NCI-H2107 treated with DMSO at 0.1 percent for 48 hours (cell line): ENCODE data around the gene RIBC2.
"Not testable (repeated sequence)": the region's sequence is repeated elsewhere in the genome, so short reads cannot be mapped to it uniquely, and the experiment has no call there.

ENCODE experiments used
- DNase-seq: peaks from one replicate; lab custom pipeline; 2025; ENCODE audit not compliant: unreplicated experiment; lab: John Stamatoyannopoulos, UW

RIBC2 gene

GRCh38 chr22:45448431-45448830, 34.9 kb downstream of the RIBC2 start:
- no peak for DNase-seq

- not testable (repeated sequence) for DNase-seq
Measured at GRCh38 chr22:45449442-45449841, 35.9 kb downstream of the RIBC2 start.

- no peak for DNase-seq
Measured at GRCh38 chr22:45450101-45450785, 36.8 kb downstream of the RIBC2 start.

DNA sequence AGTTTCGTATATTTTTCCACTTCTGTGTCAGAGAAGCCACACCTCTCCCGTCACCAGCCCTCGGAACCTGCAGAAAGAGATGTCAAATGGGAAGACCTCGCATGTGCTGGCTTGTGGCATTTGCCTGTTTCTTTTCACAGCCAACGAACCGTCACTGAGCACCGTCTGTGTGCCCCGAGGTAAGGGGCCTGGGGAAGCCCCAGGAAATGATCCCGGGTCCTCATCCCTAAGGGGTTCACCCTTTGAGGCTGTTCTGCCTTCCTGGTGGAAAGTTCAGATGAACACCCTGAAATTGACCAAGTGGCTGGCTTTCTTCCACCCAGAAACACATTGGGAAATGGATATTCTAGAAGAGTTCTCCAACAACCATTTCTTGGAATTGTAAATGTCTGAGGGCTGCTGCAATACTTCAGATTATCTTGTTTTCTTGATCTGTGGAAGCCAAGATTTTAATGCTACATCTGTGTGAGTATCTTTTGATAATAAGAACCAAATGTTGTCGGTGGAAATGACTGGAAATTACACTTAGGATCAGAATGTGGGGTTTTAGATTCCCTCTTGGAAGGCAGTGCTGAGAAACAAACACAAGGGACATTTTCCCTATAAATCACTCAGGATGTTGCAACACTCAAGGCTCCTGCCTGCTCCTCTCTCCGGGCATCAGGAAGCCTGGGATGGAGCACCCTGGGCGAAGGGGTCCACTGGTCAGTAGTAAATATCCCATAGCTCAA, 37.6 kb downstream of the RIBC2 start:
- no peak for DNase-seq

DNA sequence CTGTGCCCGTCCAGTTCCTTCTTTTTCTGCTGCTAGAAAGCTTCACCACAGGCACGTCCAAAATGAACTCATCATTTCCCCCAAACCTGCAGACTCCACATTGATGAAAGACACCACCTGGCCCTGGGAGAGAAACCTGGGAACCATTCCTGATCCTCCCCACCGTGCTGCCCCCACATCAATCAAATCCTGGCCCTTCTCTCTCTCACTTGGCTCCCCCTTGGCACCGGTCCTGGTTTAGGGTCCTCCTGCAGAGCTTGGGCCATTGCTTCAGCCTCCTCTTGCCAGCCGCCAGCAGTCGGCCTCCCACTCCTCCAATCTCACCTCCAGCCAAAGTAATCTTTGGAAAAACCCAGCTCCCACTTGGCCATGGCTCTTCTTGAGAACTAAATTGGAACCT, 38.5 kb downstream of the RIBC2 start:
- DNase-seq, result no peak

DNA sequence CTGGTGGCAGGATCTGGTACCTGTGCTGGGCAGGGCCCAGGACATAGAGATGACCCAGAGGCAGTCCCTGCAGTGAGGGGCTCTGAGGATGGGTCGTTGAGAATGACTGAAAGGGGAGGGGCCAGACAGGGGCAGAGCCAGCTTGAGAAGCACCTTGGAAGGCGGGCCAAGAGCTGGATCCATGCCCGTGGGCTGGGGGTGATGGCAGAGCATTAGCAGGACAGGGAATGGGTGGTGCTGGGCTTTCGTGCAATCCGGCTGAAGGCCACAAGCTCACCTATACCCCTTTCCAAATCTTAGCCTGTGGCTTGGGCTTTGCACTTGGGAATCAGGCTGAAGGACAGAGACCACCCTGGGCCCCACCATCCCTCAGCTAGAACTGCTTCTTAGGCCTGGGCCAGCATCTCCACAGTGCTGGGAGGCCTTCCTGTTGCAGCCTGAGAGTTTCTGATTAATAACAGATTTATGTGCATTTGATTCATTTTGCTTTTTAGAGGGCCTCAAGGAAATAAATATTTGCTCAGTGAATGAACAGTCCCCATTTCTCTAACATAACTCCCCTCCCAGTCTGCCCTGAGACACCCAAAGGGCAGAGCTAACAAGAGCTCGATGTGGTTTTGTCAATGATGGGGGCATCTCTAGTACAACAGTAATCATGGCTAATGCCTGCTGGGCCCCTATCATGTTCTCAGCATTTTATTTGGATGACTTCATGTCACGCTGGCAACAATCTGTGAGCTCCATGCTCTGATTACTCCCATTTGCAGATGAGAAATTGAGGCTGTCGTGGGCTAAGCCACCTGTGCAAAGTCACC, 39.3 kb downstream of the RIBC2 start:
- no peak for DNase-seq

GRCh38 chr22:45453764-45454163, 40.3 kb downstream of the RIBC2 start:
- no peak for DNase-seq

- no peak for DNase-seq
Measured at GRCh38 chr22:45454275-45454674, 40.8 kb downstream of the RIBC2 start.

DNA sequence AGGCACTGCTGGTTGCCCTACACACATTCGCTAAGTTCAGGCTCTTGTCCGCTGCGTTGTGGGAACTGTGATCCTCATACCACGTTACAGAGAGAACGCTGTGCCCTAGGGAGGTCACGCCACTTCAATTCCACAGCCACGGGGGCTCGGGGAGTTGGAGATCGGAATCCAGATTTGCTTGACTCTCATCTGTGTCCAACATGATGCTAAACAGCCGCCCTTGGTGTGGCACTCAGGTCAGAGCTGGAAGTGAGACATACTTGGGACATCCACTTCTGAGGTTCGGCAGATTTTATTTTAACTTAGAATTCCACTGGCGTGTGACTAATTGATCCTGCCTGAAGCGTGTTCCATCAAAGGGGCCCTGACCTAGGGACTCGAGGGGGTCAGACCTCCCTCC, 41.7 kb downstream of the RIBC2 start:
- DNase-seq, result no peak

GRCh38 chr22:45455621-45456020, 42.1 kb downstream of the RIBC2 start:
- DNase-seq, result no peak

DNA sequence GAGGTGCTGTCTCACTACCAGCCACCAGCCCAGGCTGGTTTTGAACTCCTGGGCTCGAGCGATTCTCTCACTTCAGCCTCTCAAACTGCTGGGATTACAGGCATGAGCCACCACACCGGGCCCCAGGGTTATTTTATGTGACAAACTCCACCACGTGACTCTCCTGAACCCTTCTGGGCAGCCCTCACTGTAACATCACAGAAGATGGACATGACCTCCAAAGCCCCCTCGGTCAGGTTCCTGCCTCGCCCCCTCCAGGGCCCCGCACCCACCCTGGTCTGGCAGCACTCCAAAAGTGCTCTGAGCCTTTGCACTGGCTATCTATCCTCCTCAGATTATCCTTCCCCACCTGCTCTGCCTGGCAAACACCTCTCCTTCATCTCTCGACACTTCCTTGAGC, 43.3 kb downstream of the RIBC2 start:
- no peak for DNase-seq

- no peak for DNase-seq
Measured at GRCh38 chr22:45458532-45458931, 45.0 kb downstream of the RIBC2 start.

DNA sequence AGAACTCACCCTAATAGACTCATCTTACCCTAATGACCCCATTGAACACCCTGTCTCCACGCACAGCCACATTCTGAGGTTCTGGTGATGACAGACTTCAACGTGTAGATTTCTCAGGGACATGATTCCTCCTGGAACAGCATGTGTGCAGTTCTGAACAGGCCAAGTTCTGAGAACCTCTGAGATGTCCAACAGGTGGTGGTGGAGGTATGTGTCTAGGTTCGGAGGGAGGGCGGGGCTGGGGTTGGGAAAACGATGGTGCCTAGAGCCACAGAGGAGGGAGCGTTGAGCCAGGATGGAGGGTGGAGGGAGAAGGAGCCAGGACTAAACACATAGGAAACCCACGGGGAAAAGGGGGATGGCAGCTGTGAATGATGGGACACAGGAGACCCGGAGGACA, 45.7 kb downstream of the RIBC2 start:
- no peak for DNase-seq

DNA sequence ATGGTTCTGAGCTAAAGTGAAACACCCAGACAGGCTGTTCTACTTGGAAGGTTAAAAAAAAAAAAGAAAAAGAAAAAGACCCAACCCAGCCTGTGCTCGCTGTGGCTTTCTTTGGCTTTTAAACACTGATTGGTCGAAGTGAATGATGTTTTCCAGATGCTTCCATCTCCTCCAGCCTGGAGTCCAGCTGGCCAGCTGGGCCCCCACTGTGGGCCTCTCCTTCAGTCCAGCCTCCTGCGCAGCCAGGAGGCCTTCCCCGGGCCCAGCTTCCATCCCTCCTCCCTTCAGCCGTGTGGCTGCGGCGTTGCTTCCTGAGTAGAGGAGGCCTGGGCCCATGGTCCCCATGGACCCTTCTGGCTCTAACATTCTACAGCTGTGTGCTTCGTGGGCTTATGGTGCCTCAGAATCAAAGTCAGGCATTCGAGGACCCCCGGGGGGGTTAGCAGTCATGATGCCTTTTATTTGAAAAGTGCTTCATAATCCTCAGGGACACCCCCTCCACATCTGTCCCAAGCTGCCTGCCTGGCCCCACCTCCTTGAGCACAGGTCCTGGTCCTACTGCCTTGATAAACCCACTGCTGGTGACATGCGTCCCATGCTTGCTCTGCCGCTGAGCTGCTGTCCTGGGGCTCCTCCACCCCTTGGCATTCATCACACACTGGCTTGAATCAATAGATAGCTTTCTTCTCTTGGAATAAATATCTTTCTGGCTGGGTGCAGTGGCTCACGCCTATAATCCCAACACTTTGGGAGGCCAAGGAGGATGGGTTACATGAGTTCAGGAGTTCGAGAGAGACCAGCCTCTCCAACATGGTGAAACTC, 47.0 kb downstream of the RIBC2 start:
- no peak for DNase-seq

- DNase-seq, result no peak
Measured at GRCh38 chr22:45462034-45462655, 48.7 kb downstream of the RIBC2 start.

GRCh38 chr22:45463691-45464090, 50.2 kb downstream of the RIBC2 start:
- not testable (repeated sequence) for DNase-seq

DNA sequence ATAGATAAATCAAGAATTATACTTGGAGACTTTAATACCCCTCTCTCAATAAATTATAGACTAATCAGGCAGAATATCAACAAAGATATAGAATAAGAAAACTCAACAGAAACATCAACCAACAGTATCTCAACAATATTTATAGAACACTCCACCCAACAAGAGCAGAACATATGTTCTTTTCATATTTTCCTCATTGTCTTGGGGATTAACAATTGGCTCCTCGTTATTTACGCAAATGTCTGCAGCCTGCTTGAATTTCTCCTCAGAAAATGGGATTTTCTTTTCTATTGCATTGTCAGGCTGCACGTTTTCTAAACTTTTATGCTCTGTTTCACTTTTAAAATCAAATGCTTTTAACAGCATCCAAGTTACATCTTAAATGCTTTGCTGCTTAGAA, 52.1 kb downstream of the RIBC2 start:
- no peak for DNase-seq

- DNase-seq, result no peak
Measured at GRCh38 chr22:45468872-45469271, 55.4 kb downstream of the RIBC2 start.

- no peak for DNase-seq
Measured at GRCh38 chr22:45469281-45470073, 56.0 kb downstream of the RIBC2 start.

GRCh38 chr22:45470871-45471270, 57.4 kb downstream of the RIBC2 start:
- DNase-seq, result no peak
